GM19395 (cell line): Measurements from ENCODE around the gene LRRC8A.
A peak's percentile ranks its signal among the peaks of the same experiment; 100 is the strongest.
"Not testable (repeated sequence)": the region's sequence is repeated elsewhere in the genome, so short reads cannot be mapped to it uniquely, and the experiment has no call there.

Experiments
- ATAC-seq: cut with Tn5 transposase; IDR thresholded peaks from one replicate; pipeline ENCODE4 v1.9.1; 2021; ENCODE audit warnings: mild to moderate bottlenecking, moderate library complexity; ENCODE audit not compliant: unreplicated experiment

LRRC8A gene

GRCh38 chr9:128863647-128864046 is 18.3 kb upstream of the LRRC8A start:
- ATAC-seq: peak; percentile 70

- no peak for ATAC-seq
These were observed 11.6 kb upstream of the LRRC8A start for GRCh38 chr9:128870128-128870940.

- not testable (repeated sequence) for ATAC-seq
These were observed 11.0 kb upstream of the LRRC8A start for GRCh38 chr9:128870941-128871265.

GRCh38 chr9:128877852-128878251 is 4.1 kb upstream of the LRRC8A start:
- no peak for ATAC-seq

- ATAC-seq: no peak
These were observed 1.0 kb downstream of the LRRC8A start for GRCh38 chr9:128882677-128883603.

- no peak for ATAC-seq
These were observed 2.2 kb downstream of the LRRC8A start for GRCh38 chr9:128884164-128884563.

GRCh38 chr9:128885376-128885775 is 3.4 kb downstream of the LRRC8A start:
- ATAC-seq: no peak

- ATAC-seq: no peak
These were observed 3.9 kb downstream of the LRRC8A start for GRCh38 chr9:128885798-128886197.

- ATAC-seq: no peak
These were observed 4.4 kb downstream of the LRRC8A start for GRCh38 chr9:128886211-128886891.

- no peak for ATAC-seq
These were observed 5.1 kb downstream of the LRRC8A start for GRCh38 chr9:128887049-128887448.

- ATAC-seq: no peak
These were observed 6.0 kb downstream of the LRRC8A start for GRCh38 chr9:128887914-128888350.

GRCh38 chr9:128891321-128892220 is 9.6 kb downstream of the LRRC8A start:
- no peak for ATAC-seq

GRCh38 chr9:128892221-128892921 is 10.4 kb downstream of the LRRC8A start:
- no peak for ATAC-seq

- no peak for ATAC-seq
These were observed 11.4 kb downstream of the LRRC8A start for GRCh38 chr9:128893354-128893753.

GRCh38 chr9:128894764-128895163 is 12.8 kb downstream of the LRRC8A start:
- no peak for ATAC-seq

GRCh38 chr9:128895556-128895955 is 13.6 kb downstream of the LRRC8A start:
- ATAC-seq: no peak

GRCh38 chr9:128898382-128898781 is 16.4 kb downstream of the LRRC8A start:
- no peak for ATAC-seq

GRCh38 chr9:128898845-128899565 is 17.1 kb downstream of the LRRC8A start:
- ATAC-seq: no peak
